CD4-positive, alpha-beta T cell (primary cell): Measurements from ENCODE around the gene ST6GALNAC4. TPM values are rescaled to one million over a fixed set of nuclear protein-coding genes. Genes with fewer than 3 reads are reported as not detected.
A peak's percentile ranks its signal among the peaks of the same experiment; 100 is the strongest.

Experiments used
- ATAC-seq: fragments of 200-7000 bp; cut with Tn5 transposase; one replicate; pipeline ENCODE4 v1.10.0; 2022; ENCODE audit warnings: mild to moderate bottlenecking; ENCODE audit not compliant: poor library complexity
- CTCF ChIA-PET: fragments of 350-600 bp; sonication (Branson Sonifier 250); formaldehyde crosslinking; loops from one replicate; lab custom pipeline; 2021; ENCODE audit warnings: antibody characterized with exemption, inconsistent platforms; lab: Charles Lee
- POLR2A ChIA-PET: fragments of 350-600 bp; sonication (Branson Sonifier 250); formaldehyde crosslinking; loops from one replicate; lab custom pipeline; 2021; ENCODE audit warnings: antibody characterized with exemption, inconsistent platforms; lab: Charles Lee
- DNase-seq, 14 experiments: peaks; one replicate each; pipeline ENCODE4 v3.0.0-alpha.2; 2013 to 2020; ENCODE audit warnings: mixed read lengths in 2 of 14
- H3K27ac ChIP-seq, 2 donors: one replicate each; pipeline versions ENCODE4 v1.5.1 to v1.7.0; 2013; ENCODE audit warnings: low read length in 2 of 2, low read depth in 1 of 2, mild to moderate bottlenecking in 1 of 2
- H3K27me3 ChIP-seq, 2 experiments: 1 replicate in 1 of 2; 2 replicates in 1 of 2; pipeline versions ENCODE4 v1.6.1 to v1.7.0; 2013; ENCODE audit warnings: low read length in 2 of 2, control low read depth in 1 of 2, mild to moderate bottlenecking in 1 of 2, moderate library complexity in 1 of 2; ENCODE audit not compliant: insufficient read depth in 2 of 2, control insufficient read depth in 1 of 2
- H3K36me3 ChIP-seq: one replicate; pipeline ENCODE4 v1.6.1; 2013; ENCODE audit warnings: low read length, control low read depth; ENCODE audit not compliant: insufficient read depth
- H3K4me1 ChIP-seq: one replicate; pipeline ENCODE4 v1.6.1; 2013; ENCODE audit warnings: low read length, control low read depth; ENCODE audit not compliant: insufficient read depth
- H3K4me3 ChIP-seq: one replicate; pipeline ENCODE4 v1.5.1; 2013; ENCODE audit warnings: mild to moderate bottlenecking, low read length, moderate library complexity
- H3K9me3 ChIP-seq, 2 experiments: 1 replicate in 1 of 2; 2 replicates in 1 of 2; pipeline versions ENCODE4 v1.6.1 to v1.7.0; 2013; ENCODE audit warnings: low read length in 2 of 2, mild to moderate bottlenecking in 2 of 2, control low read depth in 1 of 2, moderate library complexity in 1 of 2; ENCODE audit not compliant: control insufficient read depth in 1 of 2, insufficient read depth in 1 of 2
- H3K27ac Mint-ChIP-seq: one replicate; pipeline ENCODE4 v1.8.0; 2020; ENCODE audit warnings: mixed read lengths
- H3K27me3 Mint-ChIP-seq: one replicate; pipeline ENCODE4 v1.8.0; 2021; ENCODE audit warnings: mixed read lengths
- H3K36me3 Mint-ChIP-seq: one replicate; pipeline ENCODE4 v1.8.0; 2021; ENCODE audit warnings: low read depth, mixed read lengths
- H3K4me1 Mint-ChIP-seq: one replicate; pipeline ENCODE4 v1.8.0; 2021; ENCODE audit warnings: low read depth, mixed read lengths
- H3K4me3 Mint-ChIP-seq: one replicate; pipeline ENCODE4 v1.8.0; 2020; ENCODE audit warnings: mild to moderate bottlenecking, mixed read lengths
- H3K9me3 Mint-ChIP-seq: one replicate; pipeline ENCODE4 v1.8.0; 2020; ENCODE audit warnings: mixed read lengths
- CTCF ChIP-seq: fragments of 200-600 bp; IDR thresholded peaks from one replicate; pipeline ENCODE4 v1.8.0; 2022; ENCODE audit warnings: antibody characterized with exemption, mild to moderate bottlenecking
- intact Hi-C, 2 experiments: fragments of 100-400 bp; cut with DNase I in 1 of 2; cut with micrococcal nuclease in 1 of 2; formaldehyde crosslinking; loops; one replicate each; pipeline versions ENCODE4 v1.15.1 to v1.9.0; 2023 to 2025; cut with DNase I, micrococcal nuclease
- total RNA-seq, 174 experiments: library from RNA in 2 of 174; stranded (reverse) in 2 of 174; gene quantifications; one replicate each; pipeline ENCODE4 v1.2.3 and lab custom pipeline; 2021 to 2026

ST6GALNAC4 gene
- total RNA-seq, 2 experiments from 2014 or later: 28.7 to 30.2 TPM

- peaks cover 31% of the 10 kb centered on the region for H3K4me1 Mint-ChIP-seq
- H3K27me3 Mint-ChIP-seq: no peaks in the 10 kb centered on the region
- CTCF ChIA-PET: interaction anchor here (1.4 to 2.1 kb wide), 2 partner anchors 9 to 178 kb away, joined by 5 read pairs; partner anchors contain the start of gene TOR2A
- H3K4me3 Mint-ChIP-seq: peak overlapping the region; percentile 11
- peaks cover 42% of the 10 kb centered on the region for H3K4me1 ChIP-seq
- H3K36me3 Mint-ChIP-seq: peaks cover 36% of the 10 kb centered on the region
- TF ChIP-seq CTCF: no peak
- intact Hi-C loops: loop anchor here in 1 of 2 experiments (5.0 kb wide), 1 partner anchor 36 kb away; the partner anchor contains the start of gene AK1
- no peak overlapping the region for H3K4me3 ChIP-seq
- H3K36me3 ChIP-seq: peaks cover 36% of the 10 kb centered on the region
- H3K27ac ChIP-seq: no peak overlapping the region
- no peak overlapping the region for H3K27ac Mint-ChIP-seq
- no peaks in the 10 kb centered on the region for H3K9me3 Mint-ChIP-seq
- no peaks in the 10 kb centered on the region for H3K27me3 ChIP-seq
- no peak for DNase-seq
- POLR2A ChIA-PET: interaction anchor here (0.6 kb wide), 1 partner anchor 120 kb away, joined by 3 read pairs; no protein-coding TSS in a partner anchor
- no peak for ATAC-seq
- no peaks in the 10 kb centered on the region for H3K9me3 ChIP-seq
Measured at GRCh38 chr9:127912882-127913281, 4.0 kb downstream of the ST6GALNAC4 start.

DNA sequence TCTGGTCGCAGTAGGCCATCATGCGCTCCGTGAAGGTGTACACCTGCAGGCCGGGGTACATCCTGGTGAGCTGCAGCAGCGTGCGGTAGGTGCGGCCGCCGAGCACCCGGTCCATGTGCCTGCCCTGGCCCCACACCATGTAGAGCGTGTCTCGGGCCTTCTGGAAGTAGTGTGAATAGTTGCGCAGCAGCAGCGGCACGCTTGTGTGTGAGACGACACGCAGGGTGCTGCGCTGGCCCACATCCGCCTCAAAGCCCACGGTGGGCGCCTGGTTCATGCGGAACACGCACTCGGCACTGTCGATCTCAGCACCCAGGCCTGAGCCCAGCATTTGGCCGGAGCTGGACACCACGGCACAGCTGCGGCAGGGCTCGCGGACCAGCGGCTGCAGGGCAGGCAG, 4.5 kb downstream of the ST6GALNAC4 start:
- Mint-ChIP-seq H3K9me3 (no peaks in the 10 kb centered on the region), H3K27me3 (no peaks in the 10 kb centered on the region), H3K27ac (no peak overlapping the region), H3K4me3 (no peak overlapping the region), H3K36me3 (peaks cover 40% of the 10 kb centered on the region), H3K4me1 (peaks cover 25% of the 10 kb centered on the region)
- intact Hi-C loops: loop anchor here in 1 of 2 experiments (5.0 kb wide), 1 partner anchor 35 kb away; the partner anchor contains the start of gene AK1
- TF ChIP-seq CTCF: no peak
- no peak overlapping the region for H3K27ac ChIP-seq
- H3K36me3 ChIP-seq: peaks cover 39% of the 10 kb centered on the region
- H3K4me1 ChIP-seq: peaks cover 38% of the 10 kb centered on the region
- no peak for ATAC-seq
- H3K27me3 ChIP-seq: no peaks in the 10 kb centered on the region
- ChIA-PET CTCF (interaction anchor here (2.1 kb wide), 1 partner anchor 9 kb away, joined by 5 read pairs; no protein-coding TSS in a partner anchor), POLR2A (interaction anchor here (0.6 kb wide), 1 partner anchor 119 kb away, joined by 3 read pairs; no protein-coding TSS in a partner anchor)
- DNase-seq: no peak
- H3K9me3 ChIP-seq: no peaks in the 10 kb centered on the region
- H3K4me3 ChIP-seq: no peak overlapping the region

DNA sequence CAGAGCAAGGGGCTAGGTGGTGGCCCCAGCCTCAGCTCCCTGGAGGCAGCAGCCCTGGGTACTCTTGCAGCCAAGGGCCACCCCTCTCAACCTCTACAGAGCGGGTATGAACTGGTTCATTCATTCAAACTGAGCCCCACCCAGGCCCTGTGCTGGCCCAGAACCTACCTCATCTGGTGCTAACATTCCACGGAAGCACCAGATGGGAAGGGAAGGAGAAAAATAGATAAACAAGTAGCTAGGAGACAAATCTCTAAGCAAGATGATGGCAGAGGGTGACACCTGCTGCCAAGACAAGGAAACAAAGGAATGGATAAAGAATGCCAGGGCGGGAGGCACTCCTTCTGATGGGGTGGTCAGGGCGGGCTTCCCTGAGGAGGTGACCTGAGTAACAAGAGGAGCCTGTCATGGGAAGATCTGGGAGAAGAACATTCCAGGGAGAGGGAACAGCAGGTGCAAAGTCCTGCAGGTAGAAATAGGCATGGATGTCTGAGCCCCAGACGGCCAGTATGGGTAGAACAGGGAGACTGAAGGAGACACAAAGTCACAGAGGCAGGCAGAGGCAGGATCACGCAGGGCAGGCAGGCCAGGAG, 6.1 kb downstream of the ST6GALNAC4 start:
- no peak for ATAC-seq
- Mint-ChIP-seq H3K4me3 (peak overlapping the region; percentile 12), H3K27ac (peak overlapping the region; percentile 72), H3K9me3 (no peaks in the 10 kb centered on the region), H3K27me3 (no peaks in the 10 kb centered on the region), H3K36me3 (peaks cover 37% of the 10 kb centered on the region), H3K4me1 (peaks cover 31% of the 10 kb centered on the region)
- peaks cover 41% of the 10 kb centered on the region for H3K4me1 ChIP-seq
- H3K4me3 ChIP-seq: no peak overlapping the region
- peaks cover 39% of the 10 kb centered on the region for H3K36me3 ChIP-seq
- DNase-seq: peak in 4 of 14 experiments; percentile 21 to 50 (median 46)
- H3K27ac ChIP-seq: no peak overlapping the region
- peak; percentile 60 for TF ChIP-seq CTCF
- ChIA-PET CTCF (interaction anchor here (0.6 to 2.1 kb wide), 10 partner anchors 9 to 175 kb away, joined by 3 to 9 read pairs (median 4); partner anchors contain the start of genes FPGS, ST6GALNAC6 and TOR2A), POLR2A (interaction anchor here (0.6 to 0.9 kb wide), 3 partner anchors 12 to 125 kb away, joined by 3 to 5 read pairs (median 3); partner anchors contain the start of gene CDK9)
- intact Hi-C loops: loop anchor here in 1 of 2 experiments (5.0 kb wide), 1 partner anchor 33 kb away; the partner anchor contains the start of gene AK1
- H3K9me3 ChIP-seq: no peaks in the 10 kb centered on the region
- H3K27me3 ChIP-seq: no peaks in the 10 kb centered on the region
